ENCODE measurements around the gene ZNF57.
"Not testable (repeated sequence)": the region's sequence is repeated elsewhere in the genome, so short reads cannot be mapped to it uniquely, and the experiment has no call there.

ZNF57 gene

DNA sequence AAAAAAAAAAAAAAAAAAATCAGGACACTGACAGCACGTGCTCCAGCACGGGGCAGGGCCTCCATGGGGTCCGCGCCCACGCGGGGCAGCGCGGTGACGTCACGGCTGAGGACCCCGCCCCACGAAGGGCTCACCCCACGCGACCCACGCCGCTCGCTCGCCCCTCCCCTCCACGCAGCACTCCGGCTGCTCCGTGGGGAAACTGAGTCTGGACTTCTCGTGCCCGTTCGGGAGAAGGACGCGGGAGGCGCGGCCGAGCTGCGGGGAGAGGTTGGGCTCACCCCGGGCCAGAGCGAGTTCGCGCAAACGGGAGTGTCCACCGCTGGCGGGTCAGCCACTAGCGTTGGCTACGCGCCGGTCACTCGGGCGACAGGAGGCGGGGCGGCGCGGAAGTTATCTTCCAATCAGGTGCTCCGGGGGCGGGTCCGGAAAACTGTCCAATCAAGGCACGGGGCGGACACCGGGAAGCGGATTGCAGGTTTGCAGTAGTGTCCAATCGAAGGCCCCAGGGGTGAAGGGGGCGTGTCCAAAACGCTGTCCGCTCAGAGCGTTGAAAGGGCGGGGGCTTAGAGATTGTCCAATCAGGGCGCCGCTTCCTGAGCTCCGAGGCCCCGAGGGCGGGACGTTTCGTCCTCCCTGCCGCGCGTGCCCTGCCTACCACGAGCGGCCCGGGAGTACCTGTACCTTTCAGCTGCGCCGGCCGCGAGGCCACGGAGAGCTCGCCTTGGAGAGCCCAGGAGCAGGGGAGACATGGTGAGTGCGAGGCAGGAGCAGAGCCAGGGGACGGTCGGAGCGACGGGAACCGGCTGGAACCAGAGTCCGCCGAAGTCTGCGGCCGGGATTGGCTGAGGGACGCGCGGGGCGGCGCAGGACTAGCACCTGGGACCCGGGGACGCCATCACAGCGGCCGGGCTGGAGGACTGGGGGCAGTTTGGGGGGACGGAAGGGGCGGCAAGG, at the start of gene ZNF57:
Gene ZNF57 (plus strand): TSS at position 633 of the 957 bp plus-strand sequence. CDS start 118 bp downstream, at position 751.
- DNase-seq, result peak; percentile 96 to 98

DNA sequence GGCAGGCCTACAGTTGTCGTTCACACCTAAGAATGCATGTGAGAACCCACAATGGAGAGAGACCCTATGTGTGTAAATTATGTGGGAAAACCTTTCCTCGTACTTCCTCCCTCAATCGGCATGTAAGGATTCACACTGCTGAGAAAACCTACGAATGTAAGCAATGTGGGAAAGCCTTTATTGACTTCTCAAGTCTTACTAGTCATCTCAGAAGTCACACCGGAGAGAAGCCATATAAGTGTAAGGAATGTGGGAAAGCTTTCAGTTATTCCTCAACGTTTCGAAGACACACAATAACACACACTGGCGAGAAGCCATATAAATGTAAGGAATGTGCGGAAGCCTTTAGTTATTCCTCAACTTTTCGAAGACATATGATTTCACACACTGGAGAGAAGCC, 48.1 kb upstream of the ZNF57 start:
- DNase-seq, result no peak

- DNase-seq, result no peak
Measured at GRCh38 chr19:2853015-2853606, 47.6 kb upstream of the ZNF57 start.

- no peak for DNase-seq
Measured at GRCh38 chr19:2854849-2855248, 45.9 kb upstream of the ZNF57 start.

- no peak for DNase-seq
Measured at GRCh38 chr19:2856457-2857050, 44.2 kb upstream of the ZNF57 start.

DNA sequence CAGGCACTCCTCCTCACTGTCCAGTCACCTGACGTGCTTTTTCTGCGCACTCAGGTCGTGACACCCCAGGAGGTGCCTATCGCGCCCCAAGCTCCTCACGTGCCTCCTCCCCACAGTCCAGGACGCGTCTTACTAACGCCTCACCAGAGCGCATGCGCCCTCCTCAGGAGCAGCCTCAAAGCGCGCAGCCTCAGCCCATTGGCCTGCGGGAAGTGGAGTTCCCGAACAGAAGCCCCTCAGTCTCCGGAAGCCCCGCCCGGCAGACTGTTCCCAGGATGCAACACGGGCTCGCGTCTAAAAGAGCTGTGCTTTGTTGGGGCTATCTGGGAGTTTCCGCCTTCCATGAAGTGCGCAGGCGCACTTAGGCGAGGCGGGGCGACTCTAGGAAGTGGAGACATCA, 41.9 kb upstream of the ZNF57 start:
- no peak for DNase-seq

DNA sequence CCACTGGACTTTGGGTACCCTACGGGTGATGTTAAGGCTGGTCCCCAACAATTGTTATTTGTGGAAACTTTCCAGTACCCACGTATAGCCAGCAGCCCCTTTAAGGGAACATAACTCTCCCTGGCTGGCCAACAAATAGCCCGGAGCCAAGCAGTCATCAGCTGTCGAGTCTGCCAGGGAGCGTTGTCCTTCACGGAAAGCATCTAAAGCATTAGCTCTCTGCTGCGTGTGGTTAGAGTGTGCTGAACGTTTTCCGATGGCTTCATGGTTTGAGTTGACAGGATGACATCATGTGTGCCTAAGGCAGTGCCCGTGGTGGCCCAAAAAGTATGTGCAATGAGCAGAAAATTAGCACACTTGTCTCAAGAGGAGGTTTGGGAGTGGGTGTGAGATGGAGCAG, 36.9 kb upstream of the ZNF57 start:
- no peak for DNase-seq

DNA sequence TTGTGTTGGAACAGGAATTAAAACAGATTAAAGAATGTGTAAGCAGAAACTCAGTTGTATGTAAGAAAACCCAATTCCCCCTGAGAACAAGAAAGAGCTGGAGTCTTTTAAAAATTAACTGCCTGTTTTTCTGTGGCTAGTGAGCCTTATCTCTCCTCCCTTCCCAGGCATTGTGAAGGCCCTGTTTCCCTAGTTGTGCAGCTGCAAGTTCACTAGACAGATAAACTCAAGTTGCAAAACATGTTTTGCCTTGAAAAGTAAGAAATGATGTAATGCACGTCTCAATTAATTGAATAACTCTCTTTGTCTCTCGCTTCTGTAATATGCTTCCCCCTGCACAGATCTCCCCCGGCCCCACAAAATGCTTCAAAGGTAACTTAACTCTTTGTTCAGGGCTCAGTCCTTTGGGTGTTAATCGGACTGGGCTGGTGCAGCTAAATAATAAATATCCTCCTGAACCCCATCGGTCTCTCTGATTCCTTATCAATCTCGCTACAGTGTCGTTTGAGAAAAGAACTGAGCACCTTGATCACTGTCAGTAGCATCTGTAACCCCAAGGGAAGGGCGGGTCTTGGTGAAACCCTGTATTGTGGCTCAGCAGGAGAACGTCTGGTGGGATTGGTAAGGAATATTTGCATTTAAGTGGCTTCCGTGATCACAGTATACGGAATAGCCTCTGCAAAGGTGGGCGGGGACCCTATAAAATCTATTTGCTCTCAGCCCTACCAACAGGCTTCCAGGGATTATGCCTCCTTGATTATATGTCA, 35.2 kb upstream of the ZNF57 start:
- no peak for DNase-seq

- no peak for DNase-seq
Measured at GRCh38 chr19:2866495-2867024, 34.2 kb upstream of the ZNF57 start.

DNA sequence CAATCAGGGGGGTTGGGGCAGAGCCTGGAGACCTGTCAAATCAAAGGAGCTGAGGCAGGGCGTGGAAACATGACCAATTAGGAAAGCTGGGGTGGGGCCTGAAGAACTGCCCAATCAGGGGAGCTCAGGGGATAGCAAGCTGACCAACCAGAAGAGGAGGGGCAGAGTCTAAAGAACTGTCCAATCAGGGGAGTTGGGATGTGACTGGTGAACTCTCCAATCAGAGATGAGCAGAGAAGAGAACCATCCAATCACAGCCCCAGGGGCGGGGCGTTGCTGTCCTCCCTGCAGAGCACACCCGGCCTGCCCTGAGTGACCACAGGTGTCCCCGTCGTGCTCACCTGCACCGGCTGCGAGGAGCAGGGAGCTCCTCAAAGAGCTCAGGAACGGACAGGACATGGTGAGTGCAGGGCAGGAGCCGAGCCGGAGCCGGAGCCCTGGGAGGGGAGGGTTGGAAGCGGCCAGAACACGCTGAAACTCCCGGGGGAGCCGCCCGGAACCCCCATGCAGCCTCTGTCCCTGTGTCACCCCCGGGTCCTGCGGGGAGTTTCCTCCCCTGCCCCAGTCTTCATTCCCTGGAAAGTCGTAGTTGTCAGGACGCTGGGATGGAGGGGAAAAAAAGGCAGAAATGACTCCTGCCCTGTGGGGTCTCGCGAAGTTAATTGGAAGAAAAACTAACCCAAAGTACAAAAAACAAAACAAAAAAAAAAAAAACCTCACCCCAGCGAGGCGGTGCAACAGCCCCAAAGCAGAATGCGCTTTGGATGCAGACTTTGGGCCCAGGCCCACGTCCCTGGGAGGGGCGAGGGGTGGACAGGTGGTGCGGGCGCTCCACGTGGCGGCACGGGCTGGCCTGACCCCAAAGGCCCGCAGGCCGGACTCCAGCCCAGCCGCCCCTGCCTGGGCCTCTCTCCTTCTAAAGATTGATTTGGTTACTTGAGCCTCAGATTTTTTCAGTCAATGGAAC, 33.4 kb upstream of the ZNF57 start, which contains the start of gene ZNF556:
Gene ZNF556 (plus strand): TSS at position 311 of the 967 bp plus-strand sequence. CDS start 87 bp downstream, at position 398.
- no peak for DNase-seq

- DNase-seq, result no peak
Measured at GRCh38 chr19:2869618-2870017, 31.1 kb upstream of the ZNF57 start.

- not testable (repeated sequence) for DNase-seq
Measured at GRCh38 chr19:2872175-2872574, 28.6 kb upstream of the ZNF57 start.

DNA sequence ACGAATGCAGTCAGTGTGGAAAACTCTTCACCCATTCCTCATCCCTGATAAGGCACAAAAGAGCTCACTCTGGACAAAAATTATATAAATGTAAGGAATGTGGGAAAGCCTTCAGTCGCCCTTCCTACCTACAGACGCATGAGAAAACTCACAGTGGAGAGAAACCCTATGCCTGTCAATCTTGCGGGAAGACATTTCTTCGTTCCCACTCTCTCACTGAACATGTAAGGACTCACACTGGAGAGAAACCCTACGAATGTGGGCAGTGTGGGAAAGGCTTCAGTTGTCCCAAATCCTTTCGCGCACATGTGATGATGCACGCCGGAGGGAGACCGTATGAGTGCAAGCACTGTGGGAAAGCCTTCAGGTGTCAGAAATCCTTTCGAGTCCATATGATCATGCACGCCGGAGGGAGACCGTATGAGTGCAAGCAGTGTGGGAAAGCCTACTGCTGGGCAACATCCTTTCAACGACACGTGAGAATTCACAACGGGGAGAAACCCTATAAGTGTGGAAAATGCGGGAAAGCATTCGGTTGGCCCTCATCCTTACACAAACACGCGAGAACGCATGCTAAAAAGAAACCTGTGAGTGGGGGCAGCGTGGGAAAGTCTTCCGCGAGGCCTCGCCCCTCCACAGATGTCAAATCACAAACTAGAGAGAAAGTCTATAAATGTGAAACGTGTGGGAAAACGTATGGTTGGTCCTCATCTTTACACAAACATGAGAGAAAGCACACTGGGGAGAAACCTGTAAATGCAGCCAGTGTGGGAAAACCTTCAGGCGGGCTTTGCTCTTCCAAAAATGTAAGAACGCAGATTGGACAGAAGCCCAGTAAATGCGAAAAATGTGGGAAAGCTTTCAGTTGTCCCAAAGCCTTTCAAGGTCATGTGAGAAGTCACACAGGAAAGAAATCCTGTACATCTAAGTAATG, 23.1 kb upstream of the ZNF57 start:
- DNase-seq, result no peak

DNA sequence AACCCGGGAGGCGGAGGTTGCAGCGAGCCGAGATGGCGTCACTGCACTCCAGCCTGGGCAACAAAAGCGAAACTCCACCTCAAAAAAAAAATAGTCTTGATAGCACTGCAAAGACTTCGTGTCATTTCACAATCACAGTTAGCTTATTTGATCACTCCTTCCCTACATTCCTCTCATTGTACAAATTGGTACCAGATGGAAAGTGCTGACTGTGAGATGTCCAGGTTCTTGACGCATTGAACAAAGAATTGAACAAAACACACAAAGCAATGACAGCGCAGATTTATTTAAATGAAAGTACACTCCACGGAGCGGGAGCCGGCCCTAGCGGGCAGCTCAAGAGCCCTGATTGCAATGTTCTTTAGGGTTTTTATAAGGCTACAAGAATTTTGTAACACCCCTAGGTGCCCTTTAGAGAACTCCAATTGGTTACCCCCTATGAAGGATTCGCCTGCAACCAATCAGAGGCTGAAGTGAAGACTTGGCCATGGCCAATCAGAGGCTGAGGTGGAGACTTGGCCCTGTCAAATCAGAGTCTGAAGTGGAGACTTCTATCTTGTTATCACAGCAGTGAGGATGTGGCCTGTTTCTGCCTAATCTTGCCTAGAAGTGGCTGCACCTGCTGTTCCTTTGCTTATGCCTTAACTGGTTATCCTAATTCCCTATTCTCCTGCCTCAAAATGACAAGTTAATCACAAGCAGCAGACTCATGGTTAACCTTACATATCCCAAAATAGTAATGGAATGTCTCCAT, 16.9 kb upstream of the ZNF57 start:
- DNase-seq, result no peak

- no peak for DNase-seq
Measured at GRCh38 chr19:2885736-2886135, 15.0 kb upstream of the ZNF57 start.

DNA sequence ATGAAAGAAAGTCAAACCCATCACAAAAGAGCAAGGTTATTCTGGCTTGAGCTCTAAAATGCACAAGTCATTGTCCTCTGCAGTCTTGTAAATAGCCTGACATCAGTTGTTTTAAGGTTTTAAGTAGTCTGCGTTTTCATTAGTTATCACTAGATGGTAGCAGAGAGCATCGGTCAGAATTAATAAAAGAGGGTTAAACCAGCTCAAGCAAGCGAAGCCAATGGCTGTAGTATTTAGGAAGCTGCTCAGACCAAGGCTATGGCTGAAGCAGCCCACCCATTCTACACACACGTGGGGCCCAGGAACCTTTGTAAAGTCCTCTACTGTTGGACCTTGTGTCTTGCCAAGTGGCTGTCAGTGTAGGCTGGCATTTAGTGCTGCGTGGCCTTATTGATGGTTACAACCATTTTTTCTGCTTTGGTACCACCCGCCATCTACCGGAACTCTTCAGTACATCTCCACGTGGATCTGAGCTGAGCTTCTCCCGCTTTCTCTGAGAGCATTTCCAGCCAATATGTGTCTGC, 13.3 kb upstream of the ZNF57 start:
- DNase-seq, result peak; percentile 26 to 72

DNA sequence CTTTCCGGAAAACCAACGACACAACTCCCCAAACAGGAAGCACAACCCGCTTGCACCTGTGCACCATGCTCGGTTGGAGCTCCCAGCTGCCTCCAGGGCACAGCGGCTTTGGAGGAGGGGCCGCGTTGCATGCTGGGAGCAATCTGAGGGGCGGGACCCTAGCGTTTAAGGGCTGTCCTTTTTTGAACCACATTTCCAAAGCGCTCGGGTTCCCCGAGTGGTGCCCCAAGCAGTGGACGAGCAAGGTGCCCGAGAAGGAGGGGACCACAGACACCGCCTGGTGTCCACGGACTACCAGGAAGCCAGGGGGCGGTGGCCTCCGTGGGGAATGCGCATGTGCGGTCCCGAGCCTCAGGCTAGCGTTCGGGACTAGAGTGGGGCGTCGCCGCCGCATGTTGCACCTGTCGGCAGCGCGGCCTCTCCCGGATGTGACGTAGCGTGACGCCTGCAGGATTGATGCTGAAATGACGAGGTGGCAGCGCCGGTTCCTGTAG, 11.9 kb upstream of the ZNF57 start:
- DNase-seq, result no peak

- DNase-seq, result not testable (repeated sequence)
Measured at GRCh38 chr19:2890531-2890930, 10.2 kb upstream of the ZNF57 start.

DNA sequence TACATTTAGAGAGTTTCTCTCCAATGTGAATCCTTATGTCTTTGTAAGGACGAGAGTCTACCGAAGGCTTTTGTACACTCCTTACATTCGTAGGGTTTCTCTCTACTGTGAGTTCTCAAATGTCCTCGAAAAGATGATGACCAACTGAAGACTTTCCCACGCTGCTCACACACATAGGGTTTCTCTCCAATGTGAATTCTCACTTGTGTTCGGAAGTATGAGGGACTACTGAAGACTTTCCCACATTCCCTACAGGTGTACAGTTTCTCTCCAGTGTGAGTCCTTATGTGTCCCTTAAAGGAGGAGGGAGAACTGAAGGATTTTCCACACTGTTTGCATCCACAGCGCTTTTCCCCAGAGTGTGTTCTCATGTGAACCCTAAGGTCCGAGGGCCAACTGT, 4.0 kb upstream of the ZNF57 start:
- no peak for DNase-seq

Data from SW 1271 (cell line).